Endothelial cell of umbilical vein (primary cell): Measurements from ENCODE around the gene EPRS1. TPM values are rescaled to one million over a fixed set of nuclear protein-coding genes. Genes with fewer than 3 reads are reported as not detected.

Experiments
- BruUV-seq: library from RNA; stranded (reverse); fragments of 400-500 nt; replicated peaks from 2 replicates; lab custom pipeline; 2021; lab: Mats Ljungman, UMichigan
- CTCF ChIA-PET: fragments of 300-600, 350-600 bp; sonication (Branson Sonifier 250); formaldehyde crosslinking; loops from one replicate; lab custom pipeline; 2021; ENCODE audit warnings: antibody characterized with exemption, inconsistent platforms; lab: Charles Lee
- POLR2A ChIA-PET: fragments of 300-600, 350-600 bp; sonication (Branson Sonifier 250); formaldehyde crosslinking; loops from one replicate; lab custom pipeline; 2021; ENCODE audit warnings: antibody characterized with exemption, inconsistent platforms; lab: Charles Lee
- DNase-seq: peaks from one replicate; pipeline ENCODE4 v3.0.0-alpha.2; 2011; ENCODE audit warnings: low read depth, low spot score
- FAIRE-seq: peaks from 2 replicates; lab custom pipeline; 2011; peaks lifted over from hg19 to GRCh38; lab: Jason Lieb, UNC
- H2AFZ ChIP-seq: 2 replicates; pipeline ENCODE4 v1.6.0; 2012; ENCODE audit warnings: low read depth, low read length, control low read depth, inconsistent platforms
- H3K27ac ChIP-seq: 2 replicates; pipeline ENCODE4 v1.5.1; 2011; ENCODE audit warnings: low read depth, mild to moderate bottlenecking, control low read depth, low read length, moderate library complexity; ENCODE audit not compliant: insufficient read depth
- H3K27me3 ChIP-seq, 2 experiments: 2 replicates each; pipeline versions ENCODE4 v1.6.0 to v1.6.1; 2011; ENCODE audit warnings: low read length in 2 of 2, mixed read lengths in 1 of 2; ENCODE audit not compliant: control insufficient read depth in 2 of 2, insufficient read depth in 2 of 2
- H3K36me3 ChIP-seq, 2 experiments: 2 replicates in 1 of 2; 3 replicates in 1 of 2; pipeline ENCODE4 v1.5.1; 2011; ENCODE audit warnings: low read length in 2 of 2, mild to moderate bottlenecking in 1 of 2, moderate library complexity in 1 of 2; ENCODE audit not compliant: control insufficient read depth in 2 of 2, insufficient read depth in 2 of 2; ENCODE audit errors: extremely low read depth in 1 of 2
- H3K4me1 ChIP-seq: 3 replicates; pipeline ENCODE4 v1.5.1; 2011; ENCODE audit warnings: mild to moderate bottlenecking, low read length; ENCODE audit not compliant: control insufficient read depth, insufficient read depth; ENCODE audit errors: extremely low read depth
- H3K4me2 ChIP-seq: 2 replicates; pipeline ENCODE4 v1.6.1; 2011; ENCODE audit warnings: low read length, control low read depth, mixed read lengths; ENCODE audit not compliant: insufficient read depth
- H3K4me3 ChIP-seq, 3 experiments: fragments of 200-600 bp in 1 of 3; sonication (generic), shearing (Covaris generic) in 1 of 3; replicated peaks in 1 of 3; 2 replicates each; pipeline ENCODE4 v1.5.1; 2011 to 2016; ENCODE audit warnings: control low read depth in 3 of 3, low read length in 3 of 3, mild to moderate bottlenecking in 2 of 3, inconsistent platforms in 1 of 3, low read depth in 1 of 3, moderate library complexity in 1 of 3; ENCODE audit not compliant: insufficient read depth in 1 of 3
- H3K79me2 ChIP-seq: 2 replicates; pipeline ENCODE4 v1.6.0; 2012; ENCODE audit warnings: low read length, inconsistent platforms; ENCODE audit not compliant: control insufficient read depth, insufficient read depth
- H3K9ac ChIP-seq: replicated peaks from 2 replicates; pipeline ENCODE3; 2011; ENCODE audit warnings: low read length, control low read depth; ENCODE audit not compliant: insufficient read depth; ENCODE audit errors: extremely low read depth
- H3K9me1 ChIP-seq: replicated peaks from 3 replicates; pipeline ENCODE4 v1.6.0; 2011; ENCODE audit warnings: mild to moderate bottlenecking, low read length; ENCODE audit not compliant: control insufficient read depth, insufficient read depth; ENCODE audit errors: extremely low read depth
- H3K9me3 ChIP-seq: replicated peaks from 2 replicates; pipeline ENCODE4 v1.5.1; 2012; ENCODE audit warnings: low read length, inconsistent platforms; ENCODE audit not compliant: control insufficient read depth, insufficient read depth
- H4K20me1 ChIP-seq: replicated peaks from 2 replicates; pipeline ENCODE3; 2011; ENCODE audit warnings: mild to moderate bottlenecking, low read length; ENCODE audit not compliant: control insufficient read depth, insufficient read depth; ENCODE audit errors: extremely low read depth
- EZH2 ChIP-seq: IDR thresholded peaks from 2 replicates; pipeline ENCODE4 v1.6.1; 2012; ENCODE audit warnings: borderline replicate concordance, low read depth, mild to moderate bottlenecking, moderate library complexity, low read length, inconsistent platforms; ENCODE audit not compliant: severe bottlenecking
- FOS ChIP-seq: IDR thresholded peaks from 2 replicates; pipeline ENCODE4 v1.6.1; 2011; ENCODE audit warnings: mild to moderate bottlenecking, low read length, moderate library complexity, borderline replicate concordance; ENCODE audit not compliant: insufficient read depth
- GATA2 ChIP-seq: IDR thresholded peaks from 2 replicates; pipeline ENCODE4 v1.7.0; 2011; ENCODE audit warnings: low read depth, mild to moderate bottlenecking, moderate library complexity, mixed read lengths, low read length; ENCODE audit not compliant: insufficient read length, insufficient read depth
- JUN ChIP-seq: IDR thresholded peaks from 2 replicates; pipeline ENCODE4 v1.6.1; 2011; ENCODE audit warnings: borderline replicate concordance, low read depth; ENCODE audit not compliant: insufficient read length, insufficient read depth
- MYC ChIP-seq: IDR thresholded peaks from one replicate; pipeline ENCODE4 v1.6.1; 2011; ENCODE audit warnings: mild to moderate bottlenecking, low read depth, low read length
- POLR2A ChIP-seq: IDR thresholded peaks from 2 replicates; pipeline ENCODE4 v1.6.1; 2012; ENCODE audit warnings: low read depth, mild to moderate bottlenecking, control low read depth, low read length
- POLR2AphosphoS5 ChIP-seq: IDR thresholded peaks from 2 replicates; pipeline ENCODE4 v1.6.1; 2012; ENCODE audit warnings: low read depth, mild to moderate bottlenecking, control low read depth, low read length, moderate library complexity; ENCODE audit not compliant: insufficient read depth
- dilution Hi-C: fragments of 300-500 bp; cut with MboI; formaldehyde crosslinking; loops from one replicate; pipeline ENCODE4 v1.15.0; 2019; ENCODE audit warnings: low sequenced_read_pairs; ENCODE audit not compliant: extremely low pct_ligation_motif_present
- intact Hi-C: fragments of 100-400 bp; cut with micrococcal nuclease; formaldehyde crosslinking; loops from one replicate; pipeline ENCODE4 v1.10.0; 2022
- polyA plus RNA-seq, 4 experiments: library from polyadenylated mRNA; depleted of rRNA in 3 of 4; stranded (reverse) in 3 of 4; unstranded in 1 of 4; fragments of >200 nt; gene quantifications; 2 replicates each; pipeline versions ENCODE4 v1.2.1 to v1.2.3, GENCODE V29; 2011 to 2012; ENCODE audit warnings: missing spikeins in 1 of 4
- total RNA-seq: library from RNA; stranded (reverse); gene quantifications from 2 replicates; pipeline ENCODE4 v1.2.3, GENCODE V29; 2021
- TF ChIP-seq, protein P1 (sequence below): IDR thresholded peaks from 2 replicates; pipeline ENCODE4 v1.6.1; 2011; ENCODE audit not compliant: insufficient read depth, insufficient read length
- TF ChIP-seq, protein P2 (sequence below), 2 donors: IDR thresholded peaks; 1 replicate in 1 of 2; 2 replicates in 1 of 2; pipeline ENCODE4 v1.5.1; 2011; ENCODE audit warnings: low read length in 2 of 2, mild to moderate bottlenecking in 2 of 2, moderate library complexity in 2 of 2, control low read depth in 1 of 2, inconsistent platforms in 1 of 2, low read depth in 1 of 2; ENCODE audit not compliant: insufficient read depth in 1 of 2; ENCODE audit errors: extremely low read depth in 1 of 2

The EPRS1 gene
- total and polyA plus RNA-seq, 2 donors (not counting 3 experiments of a cell fraction or from before 2014, with no cell fraction given): 22.9 to 109 TPM

DNA sequence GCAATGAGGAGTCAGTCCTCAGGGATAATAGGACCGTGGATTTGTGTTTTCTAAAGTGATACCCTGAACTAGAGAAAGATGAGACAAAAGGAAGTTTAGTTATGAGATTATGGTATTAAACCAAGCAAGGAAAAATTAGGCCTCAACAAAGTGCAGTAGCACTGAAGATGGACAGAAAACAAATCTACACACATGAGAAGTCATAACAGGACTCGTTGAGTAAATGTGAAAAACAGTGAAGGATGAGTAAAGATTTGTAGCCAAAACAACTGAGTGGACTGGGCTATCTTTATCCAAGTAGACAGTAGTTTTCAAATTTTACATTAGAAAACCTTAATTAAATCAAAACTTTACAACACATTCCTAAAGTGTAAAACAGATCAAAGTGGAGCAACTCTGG lies 15.0 kb downstream of the EPRS1 start:
- H3K4me1 ChIP-seq: no peaks in the 10 kb centered on the region
- H3K9ac ChIP-seq: no peak overlapping the region
- H2AFZ ChIP-seq: no peak overlapping the region
- no TSS peak for BruUV-seq
- H3K27ac ChIP-seq: no peak overlapping the region
- H3K4me2 ChIP-seq: no peak overlapping the region
- ChIA-PET CTCF (interaction anchor here (1.2 kb wide), 1 partner anchor 34 kb away, joined by 3 read pairs; no protein-coding TSS in a partner anchor), POLR2A (no interaction called here)
- FAIRE-seq (no peak), DNase-seq (no peak)
- intact Hi-C loops: no loop called here
- dilution Hi-C loops: no loop called here
- H3K79me2 ChIP-seq: peaks cover 20% of the 10 kb centered on the region
- H4K20me1 ChIP-seq: peaks cover 2% of the 10 kb centered on the region
- H3K36me3 ChIP-seq: peaks cover 0 to 14% of the 10 kb centered on the region in 2 experiments
- no peak for TF ChIP-seq JUN
- TF ChIP-seq POLR2A: no peak
- TF ChIP-seq, protein P1, sequence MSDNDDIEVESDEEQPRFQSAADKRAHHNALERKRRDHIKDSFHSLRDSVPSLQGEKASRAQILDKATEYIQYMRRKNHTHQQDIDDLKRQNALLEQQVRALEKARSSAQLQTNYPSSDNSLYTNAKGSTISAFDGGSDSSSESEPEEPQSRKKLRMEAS: no peak
- TF ChIP-seq FOS: no peak
- TF ChIP-seq, protein P2, sequence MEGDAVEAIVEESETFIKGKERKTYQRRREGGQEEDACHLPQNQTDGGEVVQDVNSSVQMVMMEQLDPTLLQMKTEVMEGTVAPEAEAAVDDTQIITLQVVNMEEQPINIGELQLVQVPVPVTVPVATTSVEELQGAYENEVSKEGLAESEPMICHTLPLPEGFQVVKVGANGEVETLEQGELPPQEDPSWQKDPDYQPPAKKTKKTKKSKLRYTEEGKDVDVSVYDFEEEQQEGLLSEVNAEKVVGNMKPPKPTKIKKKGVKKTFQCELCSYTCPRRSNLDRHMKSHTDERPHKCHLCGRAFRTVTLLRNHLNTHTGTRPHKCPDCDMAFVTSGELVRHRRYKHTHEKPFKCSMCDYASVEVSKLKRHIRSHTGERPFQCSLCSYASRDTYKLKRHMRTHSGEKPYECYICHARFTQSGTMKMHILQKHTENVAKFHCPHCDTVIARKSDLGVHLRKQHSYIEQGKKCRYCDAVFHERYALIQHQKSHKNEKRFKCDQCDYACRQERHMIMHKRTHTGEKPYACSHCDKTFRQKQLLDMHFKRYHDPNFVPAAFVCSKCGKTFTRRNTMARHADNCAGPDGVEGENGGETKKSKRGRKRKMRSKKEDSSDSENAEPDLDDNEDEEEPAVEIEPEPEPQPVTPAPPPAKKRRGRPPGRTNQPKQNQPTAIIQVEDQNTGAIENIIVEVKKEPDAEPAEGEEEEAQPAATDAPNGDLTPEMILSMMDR (IDR thresholded peaks at IDR 0.05; ENCODE audit: extremely low read depth in 1 of 2, insufficient read depth in 1 of 2, low read depth in 1 of 2, low read length in 2 of 2): no peak
- TF ChIP-seq MYC: no peak
- no peak for TF ChIP-seq GATA2
- TF ChIP-seq POLR2AphosphoS5: no peak
- TF ChIP-seq EZH2: no peak
- H3K27me3 ChIP-seq: no peaks in the 10 kb centered on the region
- no peaks in the 10 kb centered on the region for H3K9me1 ChIP-seq
- no peak overlapping the region for H3K4me3 ChIP-seq
- no peaks in the 10 kb centered on the region for H3K9me3 ChIP-seq
